HG02981 (cell line): ENCODE measurements around the gene NOP9.
A peak's percentile ranks its signal among the peaks of the same experiment; 100 is the strongest.

Experiments used
- ATAC-seq: cut with Tn5 transposase; IDR thresholded peaks from one replicate; pipeline ENCODE4 v1.9.1; 2021; ENCODE audit warnings: mild to moderate bottlenecking, moderate library complexity; ENCODE audit not compliant: unreplicated experiment

The NOP9 gene

GRCh38 chr14:24280797-24281460 lies 18.7 kb upstream of the NOP9 start:
- ATAC-seq = no peak

- ATAC-seq = no peak
These were observed 18.0 kb upstream of the NOP9 start for GRCh38 chr14:24281636-24282035.

- ATAC-seq = no peak
These were observed 16.9 kb upstream of the NOP9 start for GRCh38 chr14:24282736-24283135.

GRCh38 chr14:24283796-24284460 lies 15.7 kb upstream of the NOP9 start:
- ATAC-seq = no peak

- no peak for ATAC-seq
These were observed 15.1 kb upstream of the NOP9 start for GRCh38 chr14:24284501-24285035.

GRCh38 chr14:24285351-24285750 lies 14.3 kb upstream of the NOP9 start:
- ATAC-seq = no peak

- ATAC-seq = no peak
These were observed 12.7 kb upstream of the NOP9 start for GRCh38 chr14:24286996-24287395.

- ATAC-seq = peak; percentile 70
These were observed 9.9 kb upstream of the NOP9 start for GRCh38 chr14:24289649-24290280.

- ATAC-seq = no peak
These were observed 8.9 kb upstream of the NOP9 start for GRCh38 chr14:24290746-24291145.

GRCh38 chr14:24291446-24292117 lies 8.1 kb upstream of the NOP9 start:
- no peak for ATAC-seq

GRCh38 chr14:24292118-24292807 lies 7.4 kb upstream of the NOP9 start:
- ATAC-seq = no peak

GRCh38 chr14:24293525-24293924 lies 6.1 kb upstream of the NOP9 start:
- no peak for ATAC-seq

- peak; percentile 50 for ATAC-seq
These were observed 3.1 kb upstream of the NOP9 start for GRCh38 chr14:24296341-24297157.

- peak; percentile 26 for ATAC-seq
These were observed 2.3 kb upstream of the NOP9 start for GRCh38 chr14:24297190-24297964.

- no peak for ATAC-seq
These were observed 777 bp upstream of the NOP9 start for GRCh38 chr14:24298892-24299254.

- ATAC-seq = no peak
These were observed 803 bp downstream of the NOP9 start for GRCh38 chr14:24300326-24300980.

GRCh38 chr14:24304019-24304387 lies 4.4 kb downstream of the NOP9 start:
- no peak for ATAC-seq

GRCh38 chr14:24307156-24307574 lies 7.5 kb downstream of the NOP9 start:
- no peak for ATAC-seq
